Measurements from ENCODE around the gene JUN.
A peak's percentile ranks its signal among the peaks of the same experiment; 100 is the strongest.

JUN gene

GRCh38 chr1:58815069-58815685 is 31.3 kb upstream of the JUN start (continued):
- TF ChIP-seq PRDM10 (tag by site-specific recombination; IDR thresholded peaks at IDR 0.05): 0 out of 2 replicates have a peak, but pooled peaks have one; percentile 7
- TF ChIP-seq, protein P1, sequence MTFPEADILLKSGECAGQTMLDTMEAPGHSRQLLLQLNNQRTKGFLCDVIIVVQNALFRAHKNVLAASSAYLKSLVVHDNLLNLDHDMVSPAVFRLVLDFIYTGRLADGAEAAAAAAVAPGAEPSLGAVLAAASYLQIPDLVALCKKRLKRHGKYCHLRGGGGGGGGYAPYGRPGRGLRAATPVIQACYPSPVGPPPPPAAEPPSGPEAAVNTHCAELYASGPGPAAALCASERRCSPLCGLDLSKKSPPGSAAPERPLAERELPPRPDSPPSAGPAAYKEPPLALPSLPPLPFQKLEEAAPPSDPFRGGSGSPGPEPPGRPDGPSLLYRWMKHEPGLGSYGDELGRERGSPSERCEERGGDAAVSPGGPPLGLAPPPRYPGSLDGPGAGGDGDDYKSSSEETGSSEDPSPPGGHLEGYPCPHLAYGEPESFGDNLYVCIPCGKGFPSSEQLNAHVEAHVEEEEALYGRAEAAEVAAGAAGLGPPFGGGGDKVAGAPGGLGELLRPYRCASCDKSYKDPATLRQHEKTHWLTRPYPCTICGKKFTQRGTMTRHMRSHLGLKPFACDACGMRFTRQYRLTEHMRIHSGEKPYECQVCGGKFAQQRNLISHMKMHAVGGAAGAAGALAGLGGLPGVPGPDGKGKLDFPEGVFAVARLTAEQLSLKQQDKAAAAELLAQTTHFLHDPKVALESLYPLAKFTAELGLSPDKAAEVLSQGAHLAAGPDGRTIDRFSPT (tag by site-specific recombination; IDR thresholded peaks at IDR 0.05): peak; percentile 67; the same call in 1 of the 2 replicates
- TF ChIP-seq ZNF596 (tag by site-specific recombination; IDR thresholded peaks at IDR 0.05): no peak
- TF ChIP-seq, protein P2, sequence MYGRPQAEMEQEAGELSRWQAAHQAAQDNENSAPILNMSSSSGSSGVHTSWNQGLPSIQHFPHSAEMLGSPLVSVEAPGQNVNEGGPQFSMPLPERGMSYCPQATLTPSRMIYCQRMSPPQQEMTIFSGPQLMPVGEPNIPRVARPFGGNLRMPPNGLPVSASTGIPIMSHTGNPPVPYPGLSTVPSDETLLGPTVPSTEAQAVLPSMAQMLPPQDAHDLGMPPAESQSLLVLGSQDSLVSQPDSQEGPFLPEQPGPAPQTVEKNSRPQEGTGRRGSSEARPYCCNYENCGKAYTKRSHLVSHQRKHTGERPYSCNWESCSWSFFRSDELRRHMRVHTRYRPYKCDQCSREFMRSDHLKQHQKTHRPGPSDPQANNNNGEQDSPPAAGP (tag by site-specific recombination; IDR thresholded peaks at IDR 0.05): peak; percentile 84
- peak; percentile 60 for TF ChIP-seq ZNF398 (tag by site-specific recombination; IDR thresholded peaks at IDR 0.05)
- peak; percentile 40 for TF ChIP-seq ZBTB17 (tag by site-specific recombination; IDR thresholded peaks at IDR 0.05)
- TF ChIP-seq ZNF677 (tag by site-specific recombination; IDR thresholded peaks at IDR 0.05): no peak
- TF ChIP-seq ZNF621 (tag by site-specific recombination; IDR thresholded peaks at IDR 0.05): no peak
- peak; percentile 83 for TF ChIP-seq KLF10 (tag by site-specific recombination; IDR thresholded peaks at IDR 0.05)
- TF ChIP-seq ZNF112 (tag by site-specific recombination; IDR thresholded peaks at IDR 0.05): no peak
- no peak for TF ChIP-seq OSR2 (tag by site-specific recombination; IDR thresholded peaks at IDR 0.05)
- TF ChIP-seq KLF1 (tag by site-specific recombination; IDR thresholded peaks at IDR 0.05): peak; percentile 75
- no peak for TF ChIP-seq ZFP41 (tag by site-specific recombination; IDR thresholded peaks at IDR 0.05; ENCODE audit: borderline replicate concordance)
- TF ChIP-seq ZNF138 (tag by site-specific recombination; IDR thresholded peaks at IDR 0.05; ENCODE audit: borderline replicate concordance): no peak
- no peak for TF ChIP-seq ZNF292 (tag by site-specific recombination; IDR thresholded peaks at IDR 0.05; ENCODE audit: borderline replicate concordance, low read depth)
- TF ChIP-seq, protein P3, sequence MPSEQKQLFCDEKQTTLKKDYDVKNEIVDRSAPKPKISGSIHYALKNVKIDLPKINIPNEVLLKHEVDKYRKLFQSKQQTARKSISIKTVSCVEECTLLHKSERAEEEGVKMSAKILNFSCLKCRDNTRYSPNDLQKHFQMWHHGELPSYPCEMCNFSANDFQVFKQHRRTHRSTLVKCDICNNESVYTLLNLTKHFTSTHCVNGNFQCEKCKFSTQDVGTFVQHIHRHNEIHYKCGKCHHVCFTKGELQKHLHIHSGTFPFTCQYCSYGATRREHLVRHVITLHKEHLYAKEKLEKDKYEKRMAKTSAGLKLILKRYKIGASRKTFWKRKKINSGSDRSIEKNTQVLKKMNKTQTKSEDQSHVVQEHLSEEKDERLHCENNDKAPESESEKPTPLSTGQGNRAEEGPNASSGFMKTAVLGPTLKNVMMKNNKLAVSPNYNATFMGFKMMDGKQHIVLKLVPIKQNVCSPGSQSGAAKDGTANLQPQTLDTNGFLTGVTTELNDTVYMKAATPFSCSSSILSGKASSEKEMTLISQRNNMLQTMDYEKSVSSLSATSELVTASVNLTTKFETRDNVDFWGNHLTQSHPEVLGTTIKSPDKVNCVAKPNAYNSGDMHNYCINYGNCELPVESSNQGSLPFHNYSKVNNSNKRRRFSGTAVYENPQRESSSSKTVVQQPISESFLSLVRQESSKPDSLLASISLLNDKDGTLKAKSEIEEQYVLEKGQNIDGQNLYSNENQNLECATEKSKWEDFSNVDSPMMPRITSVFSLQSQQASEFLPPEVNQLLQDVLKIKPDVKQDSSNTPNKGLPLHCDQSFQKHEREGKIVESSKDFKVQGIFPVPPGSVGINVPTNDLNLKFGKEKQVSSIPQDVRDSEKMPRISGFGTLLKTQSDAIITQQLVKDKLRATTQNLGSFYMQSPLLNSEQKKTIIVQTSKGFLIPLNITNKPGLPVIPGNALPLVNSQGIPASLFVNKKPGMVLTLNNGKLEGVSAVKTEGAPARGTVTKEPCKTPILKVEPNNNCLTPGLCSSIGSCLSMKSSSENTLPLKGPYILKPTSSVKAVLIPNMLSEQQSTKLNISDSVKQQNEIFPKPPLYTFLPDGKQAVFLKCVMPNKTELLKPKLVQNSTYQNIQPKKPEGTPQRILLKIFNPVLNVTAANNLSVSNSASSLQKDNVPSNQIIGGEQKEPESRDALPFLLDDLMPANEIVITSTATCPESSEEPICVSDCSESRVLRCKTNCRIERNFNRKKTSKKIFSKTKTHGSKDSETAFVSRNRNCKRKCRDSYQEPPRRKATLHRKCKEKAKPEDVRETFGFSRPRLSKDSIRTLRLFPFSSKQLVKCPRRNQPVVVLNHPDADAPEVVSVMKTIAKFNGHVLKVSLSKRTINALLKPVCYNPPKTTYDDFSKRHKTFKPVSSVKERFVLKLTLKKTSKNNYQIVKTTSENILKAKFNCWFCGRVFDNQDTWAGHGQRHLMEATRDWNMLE (tag by site-specific recombination; conservative IDR thresholded peaks at IDR 0.05; ENCODE audit: low read depth): 0 out of 2 replicates have a peak, but pooled peaks have one; percentile 17
- TF ChIP-seq, protein P4, sequence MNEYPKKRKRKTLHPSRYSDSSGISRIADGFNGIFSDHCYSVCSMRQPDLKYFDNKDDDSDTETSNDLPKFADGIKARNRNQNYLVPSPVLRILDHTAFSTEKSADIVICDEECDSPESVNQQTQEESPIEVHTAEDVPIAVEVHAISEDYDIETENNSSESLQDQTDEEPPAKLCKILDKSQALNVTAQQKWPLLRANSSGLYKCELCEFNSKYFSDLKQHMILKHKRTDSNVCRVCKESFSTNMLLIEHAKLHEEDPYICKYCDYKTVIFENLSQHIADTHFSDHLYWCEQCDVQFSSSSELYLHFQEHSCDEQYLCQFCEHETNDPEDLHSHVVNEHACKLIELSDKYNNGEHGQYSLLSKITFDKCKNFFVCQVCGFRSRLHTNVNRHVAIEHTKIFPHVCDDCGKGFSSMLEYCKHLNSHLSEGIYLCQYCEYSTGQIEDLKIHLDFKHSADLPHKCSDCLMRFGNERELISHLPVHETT (tag by site-specific recombination; IDR thresholded peaks at IDR 0.05): no peak
- TF ChIP-seq KLF8 (tag by site-specific recombination; IDR thresholded peaks at IDR 0.05): 0 out of 2 replicates have a peak, but pooled peaks have one; percentile 44
- TF ChIP-seq, protein P5, sequence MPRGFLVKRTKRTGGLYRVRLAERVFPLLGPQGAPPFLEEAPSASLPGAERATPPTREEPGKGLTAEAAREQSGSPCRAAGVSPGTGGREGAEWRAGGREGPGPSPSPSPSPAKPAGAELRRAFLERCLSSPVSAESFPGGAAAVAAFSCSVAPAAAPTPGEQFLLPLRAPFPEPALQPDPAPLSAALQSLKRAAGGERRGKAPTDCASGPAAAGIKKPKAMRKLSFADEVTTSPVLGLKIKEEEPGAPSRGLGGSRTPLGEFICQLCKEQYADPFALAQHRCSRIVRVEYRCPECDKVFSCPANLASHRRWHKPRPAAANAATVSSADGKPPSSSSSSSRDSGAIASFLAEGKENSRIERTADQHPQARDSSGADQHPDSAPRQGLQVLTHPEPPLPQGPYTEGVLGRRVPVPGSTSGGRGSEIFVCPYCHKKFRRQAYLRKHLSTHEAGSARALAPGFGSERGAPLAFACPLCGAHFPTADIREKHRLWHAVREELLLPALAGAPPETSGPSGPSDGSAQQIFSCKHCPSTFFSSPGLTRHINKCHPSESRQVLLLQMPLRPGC (tag by site-specific recombination; IDR thresholded peaks at IDR 0.05): no peak
- peak; percentile 98 for TF ChIP-seq ZFHX2 (tag by site-specific recombination; conservative IDR thresholded peaks at IDR 0.05)
- TF ChIP-seq KLF16 (tag by site-specific recombination; IDR thresholded peaks at IDR 0.05): 0 out of 2 replicates have a peak, but pooled peaks have one; percentile 38
- peak; percentile 57 for TF ChIP-seq IKZF3 (tag by site-specific recombination; IDR thresholded peaks at IDR 0.05)
